Occipital lobe (tissue), 2 donors: ENCODE measurements around the gene LRCH4. TPM values are rescaled to one million over a fixed set of nuclear protein-coding genes. Genes with fewer than 3 reads are reported as not detected.
A peak's percentile ranks its signal among the peaks of the same experiment; 100 is the strongest.
"Not testable (repeated sequence)": the region's sequence is repeated elsewhere in the genome, so short reads cannot be mapped to it uniquely, and the experiment has no call there.

Experiments used
- DNase-seq: peaks from one replicate; lab custom pipeline; 2025; lab: John Stamatoyannopoulos, UW
- total RNA-seq: library from RNA; depleted of rRNA; stranded (reverse); fragments of >200 nt; gene quantifications from one replicate; pipeline ENCODE4 v1.2.3, GENCODE V29; 2014

LRCH4 gene
- total RNA-seq, 1 donor from 2014 or later = 6.4 TPM

GRCh38 chr7:100568896-100569844, 16.8 kb downstream of the LRCH4 start:
- peak; percentile 24 for DNase-seq

GRCh38 chr7:100568176-100568895, 17.6 kb downstream of the LRCH4 start:
- no peak for DNase-seq

GRCh38 chr7:100567751-100568175, 18.2 kb downstream of the LRCH4 start:
- DNase-seq = no peak

- no peak for DNase-seq
These were observed 18.7 kb downstream of the LRCH4 start for GRCh38 chr7:100567031-100567730.

GRCh38 chr7:100566018-100566531, 19.9 kb downstream of the LRCH4 start:
- DNase-seq = no peak

- no peak for DNase-seq
These were observed 20.8 kb downstream of the LRCH4 start for GRCh38 chr7:100565133-100565571.

GRCh38 chr7:100564405-100564804, 21.5 kb downstream of the LRCH4 start:
- DNase-seq = not testable (repeated sequence)

GRCh38 chr7:100563809-100564400, 22.0 kb downstream of the LRCH4 start:
- DNase-seq = no peak

GRCh38 chr7:100563100-100563564, 22.8 kb downstream of the LRCH4 start:
- DNase-seq = no peak

- DNase-seq = no peak
These were observed 23.5 kb downstream of the LRCH4 start for GRCh38 chr7:100562195-100563099.

GRCh38 chr7:100561491-100562194, 24.3 kb downstream of the LRCH4 start:
- no peak for DNase-seq

GRCh38 chr7:100559127-100559526, 26.8 kb downstream of the LRCH4 start:
- DNase-seq = no peak

GRCh38 chr7:100556541-100556940, 29.4 kb downstream of the LRCH4 start:
- no peak for DNase-seq

- DNase-seq = no peak
These were observed 30.2 kb downstream of the LRCH4 start for GRCh38 chr7:100555701-100556100.

GRCh38 chr7:100553032-100553431, 32.9 kb downstream of the LRCH4 start:
- DNase-seq = no peak

GRCh38 chr7:100552532-100552931, 33.4 kb downstream of the LRCH4 start:
- DNase-seq = no peak

- DNase-seq = not testable (repeated sequence)
These were observed 37.5 kb downstream of the LRCH4 start for GRCh38 chr7:100548446-100548845.

GRCh38 chr7:100547872-100548271, 38.1 kb downstream of the LRCH4 start:
- no peak for DNase-seq
